HCT116 (cell line): ENCODE measurements around the gene ALDH1A1. TPM values are rescaled to one million over a fixed set of nuclear protein-coding genes. Genes with fewer than 3 reads are reported as not detected.

Source experiments
- ATAC-seq: fragments of 200-7000 bp; cut with Tn5 transposase; 2 replicates; pipeline ENCODE4 v1.9.1; 2020; ENCODE audit warnings: mild to moderate bottlenecking, moderate library complexity
- BruUV-seq: library from RNA; stranded (reverse); fragments of 400-500 nt; replicated peaks from 2 replicates; lab custom pipeline; 2021; lab: Mats Ljungman, UMichigan
- CTCF ChIA-PET: fragments of 300-600 bp; sonication (Branson Sonifier 250); formaldehyde crosslinking; loops from one replicate; lab custom pipeline; 2021; ENCODE audit warnings: antibody characterized with exemption; lab: Charles Lee
- POLR2A ChIA-PET: fragments of 300-600, 350-600 bp; sonication (Branson Sonifier 250); formaldehyde crosslinking; loops from one replicate; lab custom pipeline; 2021; ENCODE audit warnings: antibody characterized with exemption; lab: Charles Lee
- RAD21 ChIA-PET, 2 experiments: fragments of 300-600 bp; sonication (Branson Sonifier 250); formaldehyde crosslinking; loops; one replicate each; lab custom pipeline; 2023; ENCODE audit warnings: low total read pairs in 2 of 2; ENCODE audit not compliant: uncharacterized antibody in 2 of 2, unreplicated experiment in 2 of 2, low non-redundant PET in 1 of 2; lab: Charles Lee
- DNase-seq: peaks from one replicate; pipeline ENCODE4 v3.0.0-alpha.2; 2010; ENCODE audit warnings: low read depth, low spot score
- H2AFZ ChIP-seq: fragments of 200-600 bp; shearing (Covaris generic), sonication (generic); 2 replicates; pipeline ENCODE4 v1.6.1; 2017; ENCODE audit warnings: low read depth, mixed run types, mixed read lengths, antibody characterized with exemption, low read length; ENCODE audit not compliant: poor library complexity, severe bottlenecking
- H3K27ac ChIP-seq: 2 replicates; pipeline ENCODE4 v1.5.1; 2012; ENCODE audit warnings: low read depth, low read length
- H3K27me3 ChIP-seq: fragments of 200-600 bp; sonication (generic); 2 replicates; pipeline ENCODE4 v1.6.1; 2016; ENCODE audit warnings: mixed run types, low read length, mixed read lengths; ENCODE audit not compliant: insufficient read depth
- H3K36me3 ChIP-seq, 2 experiments: fragments of 200-500 bp in 1 of 2; fragments of 200-600 bp in 1 of 2; sonication (Bioruptor generic) in 1 of 2; sonication (generic) in 1 of 2; 2 replicates each; pipeline versions ENCODE4 v1.5.1 to v1.6.1; 2014 to 2016; ENCODE audit warnings: low read length in 2 of 2, inconsistent platforms in 1 of 2, mixed read lengths in 1 of 2, mixed run types in 1 of 2; ENCODE audit not compliant: insufficient read depth in 2 of 2, control insufficient read depth in 1 of 2
- H3K4me1 ChIP-seq, 2 experiments: fragments of 200-600 bp in 1 of 2; sonication (generic) in 1 of 2; 2 replicates each; pipeline versions ENCODE4 v1.5.1 to v1.6.1; 2012 to 2017; ENCODE audit warnings: low read length in 2 of 2, inconsistent platforms in 1 of 2, mild to moderate bottlenecking in 1 of 2, mixed read lengths in 1 of 2, mixed run types in 1 of 2, moderate library complexity in 1 of 2; ENCODE audit not compliant: insufficient read depth in 2 of 2, control insufficient read depth in 1 of 2
- H3K4me2 ChIP-seq: fragments of 200-600 bp; sonication (generic); 2 replicates; pipeline ENCODE4 v1.6.1; 2017; ENCODE audit warnings: mixed run types, low read length, mixed read lengths
- H3K4me3 ChIP-seq, 2 experiments: fragments of 200-600 bp in 1 of 2; sonication (generic) in 1 of 2; replicated peaks in 1 of 2; 2 replicates each; pipeline ENCODE4 v1.5.1; 2011 to 2016; ENCODE audit warnings: low read length in 2 of 2, control low read depth in 1 of 2, low read depth in 1 of 2, mild to moderate bottlenecking in 1 of 2, mixed read lengths in 1 of 2, mixed run types in 1 of 2
- H3K79me2 ChIP-seq: fragments of 200-600 bp; sonication (generic); 2 replicates; pipeline ENCODE4 v1.6.1; 2017; ENCODE audit warnings: mild to moderate bottlenecking, mixed run types, low read length, moderate library complexity, mixed read lengths; ENCODE audit not compliant: insufficient read depth
- H3K9ac ChIP-seq: fragments of 200-600 bp; sonication (generic); 2 replicates; pipeline ENCODE4 v1.6.1; 2016; ENCODE audit warnings: low read length, mixed read lengths
- H3K9me2 ChIP-seq: fragments of 200-600 bp; sonication (generic), shearing (Covaris generic); 2 replicates; pipeline ENCODE4 v1.6.1; 2017; ENCODE audit warnings: mixed run types, mild to moderate bottlenecking, moderate library complexity; ENCODE audit not compliant: insufficient read depth
- H3K9me3 ChIP-seq, 2 experiments: fragments of 200-500 bp in 1 of 2; fragments of 200-600 bp in 1 of 2; sonication (Bioruptor generic) in 1 of 2; sonication (generic) in 1 of 2; 2 replicates each; pipeline ENCODE4 v1.6.1; 2014 to 2017; ENCODE audit warnings: low read length in 2 of 2, mixed read lengths in 2 of 2, inconsistent platforms in 1 of 2, low read depth in 1 of 2, mild to moderate bottlenecking in 1 of 2, mixed run types in 1 of 2, moderate library complexity in 1 of 2; ENCODE audit not compliant: control insufficient read depth in 1 of 2, insufficient read depth in 1 of 2
- H4K20me1 ChIP-seq: fragments of 200-600 bp; sonication (generic), shearing (Covaris generic); 2 replicates; pipeline ENCODE4 v1.6.1; 2017; ENCODE audit warnings: mixed run types, mild to moderate bottlenecking, moderate library complexity; ENCODE audit not compliant: insufficient read depth
- CBX3 ChIP-seq: IDR thresholded peaks from 2 replicates; pipeline ENCODE4 v1.6.1; 2012; ENCODE audit warnings: low read depth
- EGR1 ChIP-seq: IDR thresholded peaks from 2 replicates; pipeline ENCODE4 v1.6.1; 2012; ENCODE audit warnings: low read depth
- ELF1 ChIP-seq: IDR thresholded peaks from 2 replicates; pipeline ENCODE4 v1.6.1; 2012; ENCODE audit warnings: low read depth, borderline replicate concordance
- EZH2 ChIP-seq: fragments of 200-600 bp; sonication (generic); IDR thresholded peaks from 2 replicates; pipeline ENCODE4 v1.6.1; 2017; ENCODE audit warnings: antibody characterized with exemption, mixed run types
- EZH2phosphoT487 ChIP-seq: fragments of 200-600 bp; IDR thresholded peaks from 2 replicates; pipeline ENCODE4 v1.6.1; 2018; ENCODE audit warnings: antibody characterized with exemption, borderline replicate concordance
- FOSL1 ChIP-seq: IDR thresholded peaks from 2 replicates; pipeline ENCODE4 v1.6.1; 2012; ENCODE audit warnings: low read depth
- JUND ChIP-seq: IDR thresholded peaks from 2 replicates; pipeline ENCODE4 v1.6.1; 2012
- POLR2A ChIP-seq: IDR thresholded peaks from 2 replicates; pipeline ENCODE4 v1.7.0; 2011; ENCODE audit warnings: borderline replicate concordance; ENCODE audit not compliant: insufficient read depth, insufficient read length; ENCODE audit errors: extremely low read depth
- POLR2AphosphoS5 ChIP-seq: IDR thresholded peaks from 2 replicates; pipeline ENCODE4 v1.6.1; 2011; ENCODE audit warnings: mild to moderate bottlenecking, low read depth, low read length, moderate library complexity
- RAD21 ChIP-seq: IDR thresholded peaks from 2 replicates; pipeline ENCODE4 v1.6.1; 2012; ENCODE audit warnings: low read depth, mild to moderate bottlenecking
- SP1 ChIP-seq: IDR thresholded peaks from 2 replicates; pipeline ENCODE4 v1.6.1; 2012; ENCODE audit warnings: low read depth
- TCF7L2 ChIP-seq: IDR thresholded peaks from 2 replicates; pipeline ENCODE4 v1.7.0; 2011; ENCODE audit warnings: borderline replicate concordance, inconsistent platforms; ENCODE audit not compliant: insufficient read depth, insufficient read length; ENCODE audit errors: extremely low read depth
- YY1 ChIP-seq: IDR thresholded peaks from 2 replicates; pipeline ENCODE4 v1.6.1; 2011; ENCODE audit warnings: low read length, low read depth, moderate library complexity, mild to moderate bottlenecking; ENCODE audit not compliant: insufficient replicate concordance; ENCODE audit errors: extremely low read depth
- ZFX ChIP-seq: fragments of 450-650 bp; IDR thresholded peaks from 2 replicates; pipeline ENCODE4 v1.6.1; 2017
- ZNF274 ChIP-seq: fragments of 200-500 bp; sonication (Bioruptor generic); IDR thresholded peaks from 2 replicates; pipeline ENCODE4 v1.6.1; 2014; ENCODE audit warnings: mild to moderate bottlenecking, low read depth, low read length, inconsistent platforms
- intact Hi-C: fragments of 100-400 bp; cut with micrococcal nuclease; formaldehyde crosslinking; loops from 2 replicates; pipeline ENCODE4 v1.10.0; 2022
- total RNA-seq: library from RNA; stranded (reverse); gene quantifications from one replicate; pipeline ENCODE4 v1.2.1, GENCODE V29; 2021; ENCODE audit not compliant: unreplicated experiment
- TF ChIP-seq, protein P1 (sequence below): IDR thresholded peaks from 2 replicates; pipeline ENCODE4 v1.6.1; 2012; ENCODE audit warnings: low read depth
- TF ChIP-seq, protein P2 (sequence below), 3 experiments: fragments of 200-600 bp in 1 of 3; sonication (generic) in 1 of 3; IDR thresholded peaks in 2 of 3; conservative IDR thresholded peaks in 1 of 3; 2 replicates each; pipeline ENCODE4 v1.5.1; 2012 to 2017; ENCODE audit warnings: low read depth in 2 of 3, low read length in 2 of 3, antibody characterized with exemption in 1 of 3, borderline replicate concordance in 1 of 3, control low read depth in 1 of 3, mild to moderate bottlenecking in 1 of 3, mixed read lengths in 1 of 3, mixed run types in 1 of 3, moderate library complexity in 1 of 3; ENCODE audit not compliant: insufficient read depth in 1 of 3
- TF ChIP-seq, protein P3 (sequence below): IDR thresholded peaks from 2 replicates; pipeline ENCODE4 v1.6.1; 2012
- TF ChIP-seq, protein P4 (sequence below): IDR thresholded peaks from 2 replicates; pipeline ENCODE4 v1.6.1; 2011; ENCODE audit warnings: mild to moderate bottlenecking, low read length, moderate library complexity; ENCODE audit not compliant: insufficient replicate concordance; ENCODE audit errors: extremely low read depth

The ALDH1A1 gene
- total RNA-seq, 1 experiment from 2014 or later, result 0.44 TPM

DNA sequence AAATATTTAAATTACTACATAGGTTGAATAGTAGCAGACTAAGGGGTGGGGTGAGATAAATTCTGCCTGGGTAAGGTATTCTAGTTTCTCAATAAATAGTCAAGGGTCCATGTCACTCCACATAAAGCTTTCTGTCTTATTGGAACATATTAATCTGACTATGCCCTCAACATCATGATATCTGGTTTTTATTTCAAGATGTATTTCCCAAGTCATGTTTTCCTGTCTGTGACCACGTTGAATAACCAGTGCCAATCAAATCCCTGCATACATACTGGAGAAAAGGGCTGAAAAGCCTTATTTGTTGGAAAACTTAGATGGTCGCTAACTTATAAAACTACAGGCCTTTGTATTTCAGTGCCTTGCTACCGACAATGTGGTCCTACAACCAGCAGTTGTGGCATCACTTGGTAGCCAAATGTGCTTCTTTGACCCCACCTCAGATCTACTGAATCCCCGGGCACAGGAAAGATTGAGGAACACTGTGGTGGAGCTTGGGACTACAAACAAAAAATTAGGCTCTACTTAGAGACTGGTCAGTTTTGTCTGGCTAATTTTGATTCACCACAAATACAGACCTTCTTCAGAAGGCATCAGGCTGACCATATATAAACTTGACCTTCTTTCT lies 39.4 kb downstream of the ALDH1A1 start:
- H3K9me2 ChIP-seq, result 0 out of 2 replicates have a peak, but pooled peaks cover 3% of the 10 kb centered on the region
- no peaks in the 10 kb centered on the region for H4K20me1 ChIP-seq
- RAD21 ChIA-PET, result no interaction called here
- H3K9ac ChIP-seq, result no peak overlapping the region
- POLR2A ChIA-PET, result no interaction called here
- no peaks in the 10 kb centered on the region for H3K27me3 ChIP-seq
- no peaks in the 10 kb centered on the region for H3K4me1 ChIP-seq
- no peaks in the 10 kb centered on the region for H3K36me3 ChIP-seq
- intact Hi-C loops, result no loop called here
- H2AFZ ChIP-seq, result no peak overlapping the region
- no peaks in the 10 kb centered on the region for H3K79me2 ChIP-seq
- H3K4me3 ChIP-seq, result no peak overlapping the region
- H3K4me2 ChIP-seq, result no peak overlapping the region
- no peaks in the 10 kb centered on the region for H3K9me3 ChIP-seq
- CTCF ChIA-PET, result no interaction called here
- no TSS peak for BruUV-seq
- TF ChIP-seq ZNF274, result no peak
- TF ChIP-seq YY1, result no peak
- TF ChIP-seq POLR2A, result no peak
- no peak for TF ChIP-seq EGR1
- no peak for TF ChIP-seq ELF1
- TF ChIP-seq, protein P1, sequence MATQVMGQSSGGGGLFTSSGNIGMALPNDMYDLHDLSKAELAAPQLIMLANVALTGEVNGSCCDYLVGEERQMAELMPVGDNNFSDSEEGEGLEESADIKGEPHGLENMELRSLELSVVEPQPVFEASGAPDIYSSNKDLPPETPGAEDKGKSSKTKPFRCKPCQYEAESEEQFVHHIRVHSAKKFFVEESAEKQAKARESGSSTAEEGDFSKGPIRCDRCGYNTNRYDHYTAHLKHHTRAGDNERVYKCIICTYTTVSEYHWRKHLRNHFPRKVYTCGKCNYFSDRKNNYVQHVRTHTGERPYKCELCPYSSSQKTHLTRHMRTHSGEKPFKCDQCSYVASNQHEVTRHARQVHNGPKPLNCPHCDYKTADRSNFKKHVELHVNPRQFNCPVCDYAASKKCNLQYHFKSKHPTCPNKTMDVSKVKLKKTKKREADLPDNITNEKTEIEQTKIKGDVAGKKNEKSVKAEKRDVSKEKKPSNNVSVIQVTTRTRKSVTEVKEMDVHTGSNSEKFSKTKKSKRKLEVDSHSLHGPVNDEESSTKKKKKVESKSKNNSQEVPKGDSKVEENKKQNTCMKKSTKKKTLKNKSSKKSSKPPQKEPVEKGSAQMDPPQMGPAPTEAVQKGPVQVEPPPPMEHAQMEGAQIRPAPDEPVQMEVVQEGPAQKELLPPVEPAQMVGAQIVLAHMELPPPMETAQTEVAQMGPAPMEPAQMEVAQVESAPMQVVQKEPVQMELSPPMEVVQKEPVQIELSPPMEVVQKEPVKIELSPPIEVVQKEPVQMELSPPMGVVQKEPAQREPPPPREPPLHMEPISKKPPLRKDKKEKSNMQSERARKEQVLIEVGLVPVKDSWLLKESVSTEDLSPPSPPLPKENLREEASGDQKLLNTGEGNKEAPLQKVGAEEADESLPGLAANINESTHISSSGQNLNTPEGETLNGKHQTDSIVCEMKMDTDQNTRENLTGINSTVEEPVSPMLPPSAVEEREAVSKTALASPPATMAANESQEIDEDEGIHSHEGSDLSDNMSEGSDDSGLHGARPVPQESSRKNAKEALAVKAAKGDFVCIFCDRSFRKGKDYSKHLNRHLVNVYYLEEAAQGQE, result no peak
- TF ChIP-seq ZFX, result no peak
- TF ChIP-seq SP1, result no peak
- TF ChIP-seq, protein P2, sequence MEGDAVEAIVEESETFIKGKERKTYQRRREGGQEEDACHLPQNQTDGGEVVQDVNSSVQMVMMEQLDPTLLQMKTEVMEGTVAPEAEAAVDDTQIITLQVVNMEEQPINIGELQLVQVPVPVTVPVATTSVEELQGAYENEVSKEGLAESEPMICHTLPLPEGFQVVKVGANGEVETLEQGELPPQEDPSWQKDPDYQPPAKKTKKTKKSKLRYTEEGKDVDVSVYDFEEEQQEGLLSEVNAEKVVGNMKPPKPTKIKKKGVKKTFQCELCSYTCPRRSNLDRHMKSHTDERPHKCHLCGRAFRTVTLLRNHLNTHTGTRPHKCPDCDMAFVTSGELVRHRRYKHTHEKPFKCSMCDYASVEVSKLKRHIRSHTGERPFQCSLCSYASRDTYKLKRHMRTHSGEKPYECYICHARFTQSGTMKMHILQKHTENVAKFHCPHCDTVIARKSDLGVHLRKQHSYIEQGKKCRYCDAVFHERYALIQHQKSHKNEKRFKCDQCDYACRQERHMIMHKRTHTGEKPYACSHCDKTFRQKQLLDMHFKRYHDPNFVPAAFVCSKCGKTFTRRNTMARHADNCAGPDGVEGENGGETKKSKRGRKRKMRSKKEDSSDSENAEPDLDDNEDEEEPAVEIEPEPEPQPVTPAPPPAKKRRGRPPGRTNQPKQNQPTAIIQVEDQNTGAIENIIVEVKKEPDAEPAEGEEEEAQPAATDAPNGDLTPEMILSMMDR (IDR thresholded peaks at IDR 0.05 in 2 of 3, conservative IDR thresholded peaks at IDR 0.05 in 1 of 3; ENCODE audit: borderline replicate concordance in 1 of 3, insufficient read depth in 1 of 3, low read depth in 2 of 3, low read length in 2 of 3), result no peak
- no peak for TF ChIP-seq CBX3
- TF ChIP-seq RAD21, result no peak
- no peak for TF ChIP-seq EZH2
- TF ChIP-seq FOSL1, result no peak
- TF ChIP-seq, protein P3, sequence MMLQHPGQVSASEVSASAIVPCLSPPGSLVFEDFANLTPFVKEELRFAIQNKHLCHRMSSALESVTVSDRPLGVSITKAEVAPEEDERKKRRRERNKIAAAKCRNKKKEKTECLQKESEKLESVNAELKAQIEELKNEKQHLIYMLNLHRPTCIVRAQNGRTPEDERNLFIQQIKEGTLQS, result no peak
- no peak for TF ChIP-seq TCF7L2
- no peak for TF ChIP-seq EZH2phosphoT487
- TF ChIP-seq, protein P4, sequence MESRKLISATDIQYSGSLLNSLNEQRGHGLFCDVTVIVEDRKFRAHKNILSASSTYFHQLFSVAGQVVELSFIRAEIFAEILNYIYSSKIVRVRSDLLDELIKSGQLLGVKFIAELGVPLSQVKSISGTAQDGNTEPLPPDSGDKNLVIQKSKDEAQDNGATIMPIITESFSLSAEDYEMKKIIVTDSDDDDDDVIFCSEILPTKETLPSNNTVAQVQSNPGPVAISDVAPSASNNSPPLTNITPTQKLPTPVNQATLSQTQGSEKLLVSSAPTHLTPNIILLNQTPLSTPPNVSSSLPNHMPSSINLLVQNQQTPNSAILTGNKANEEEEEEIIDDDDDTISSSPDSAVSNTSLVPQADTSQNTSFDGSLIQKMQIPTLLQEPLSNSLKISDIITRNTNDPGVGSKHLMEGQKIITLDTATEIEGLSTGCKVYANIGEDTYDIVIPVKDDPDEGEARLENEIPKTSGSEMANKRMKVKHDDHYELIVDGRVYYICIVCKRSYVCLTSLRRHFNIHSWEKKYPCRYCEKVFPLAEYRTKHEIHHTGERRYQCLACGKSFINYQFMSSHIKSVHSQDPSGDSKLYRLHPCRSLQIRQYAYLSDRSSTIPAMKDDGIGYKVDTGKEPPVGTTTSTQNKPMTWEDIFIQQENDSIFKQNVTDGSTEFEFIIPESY, result no peak
- no peak for TF ChIP-seq JUND
- TF ChIP-seq POLR2AphosphoS5, result no peak
- DNase-seq (no peak), ATAC-seq (no peak)
- H3K27ac ChIP-seq, result no peak overlapping the region
